Endothelial cell of umbilical vein (primary cell): ENCODE measurements around the gene PDK1. TPM values are rescaled to one million over a fixed set of nuclear protein-coding genes. Genes with fewer than 3 reads are reported as not detected.

Source experiments
- BruUV-seq: library from RNA; stranded (reverse); fragments of 400-500 nt; replicated peaks from 2 replicates; lab custom pipeline; 2021; lab: Mats Ljungman, UMichigan
- CTCF ChIA-PET: fragments of 300-600, 350-600 bp; sonication (Branson Sonifier 250); formaldehyde crosslinking; loops from one replicate; lab custom pipeline; 2021; ENCODE audit warnings: antibody characterized with exemption, inconsistent platforms; lab: Charles Lee
- POLR2A ChIA-PET: fragments of 300-600, 350-600 bp; sonication (Branson Sonifier 250); formaldehyde crosslinking; loops from one replicate; lab custom pipeline; 2021; ENCODE audit warnings: antibody characterized with exemption, inconsistent platforms; lab: Charles Lee
- DNase-seq: peaks from one replicate; pipeline ENCODE4 v3.0.0-alpha.2; 2011; ENCODE audit warnings: low read depth, low spot score
- FAIRE-seq: peaks from 2 replicates; lab custom pipeline; 2011; peaks lifted over from hg19 to GRCh38; lab: Jason Lieb, UNC
- H2AFZ ChIP-seq: 2 replicates; pipeline ENCODE4 v1.6.0; 2012; ENCODE audit warnings: low read depth, low read length, control low read depth, inconsistent platforms
- H3K27ac ChIP-seq: 2 replicates; pipeline ENCODE4 v1.5.1; 2011; ENCODE audit warnings: low read depth, mild to moderate bottlenecking, control low read depth, low read length, moderate library complexity; ENCODE audit not compliant: insufficient read depth
- H3K27me3 ChIP-seq, 2 experiments: 2 replicates each; pipeline versions ENCODE4 v1.6.0 to v1.6.1; 2011; ENCODE audit warnings: low read length in 2 of 2, mixed read lengths in 1 of 2; ENCODE audit not compliant: control insufficient read depth in 2 of 2, insufficient read depth in 2 of 2
- H3K36me3 ChIP-seq, 2 experiments: 2 replicates in 1 of 2; 3 replicates in 1 of 2; pipeline ENCODE4 v1.5.1; 2011; ENCODE audit warnings: low read length in 2 of 2, mild to moderate bottlenecking in 1 of 2, moderate library complexity in 1 of 2; ENCODE audit not compliant: control insufficient read depth in 2 of 2, insufficient read depth in 2 of 2; ENCODE audit errors: extremely low read depth in 1 of 2
- H3K4me1 ChIP-seq: 3 replicates; pipeline ENCODE4 v1.5.1; 2011; ENCODE audit warnings: mild to moderate bottlenecking, low read length; ENCODE audit not compliant: control insufficient read depth, insufficient read depth; ENCODE audit errors: extremely low read depth
- H3K4me2 ChIP-seq: 2 replicates; pipeline ENCODE4 v1.6.1; 2011; ENCODE audit warnings: low read length, control low read depth, mixed read lengths; ENCODE audit not compliant: insufficient read depth
- H3K4me3 ChIP-seq, 3 experiments: fragments of 200-600 bp in 1 of 3; sonication (generic), shearing (Covaris generic) in 1 of 3; replicated peaks in 1 of 3; 2 replicates each; pipeline ENCODE4 v1.5.1; 2011 to 2016; ENCODE audit warnings: control low read depth in 3 of 3, low read length in 3 of 3, mild to moderate bottlenecking in 2 of 3, inconsistent platforms in 1 of 3, low read depth in 1 of 3, moderate library complexity in 1 of 3; ENCODE audit not compliant: insufficient read depth in 1 of 3
- H3K79me2 ChIP-seq: 2 replicates; pipeline ENCODE4 v1.6.0; 2012; ENCODE audit warnings: low read length, inconsistent platforms; ENCODE audit not compliant: control insufficient read depth, insufficient read depth
- H3K9ac ChIP-seq: replicated peaks from 2 replicates; pipeline ENCODE3; 2011; ENCODE audit warnings: low read length, control low read depth; ENCODE audit not compliant: insufficient read depth; ENCODE audit errors: extremely low read depth
- H3K9me1 ChIP-seq: replicated peaks from 3 replicates; pipeline ENCODE4 v1.6.0; 2011; ENCODE audit warnings: mild to moderate bottlenecking, low read length; ENCODE audit not compliant: control insufficient read depth, insufficient read depth; ENCODE audit errors: extremely low read depth
- H3K9me3 ChIP-seq: replicated peaks from 2 replicates; pipeline ENCODE4 v1.5.1; 2012; ENCODE audit warnings: low read length, inconsistent platforms; ENCODE audit not compliant: control insufficient read depth, insufficient read depth
- H4K20me1 ChIP-seq: replicated peaks from 2 replicates; pipeline ENCODE3; 2011; ENCODE audit warnings: mild to moderate bottlenecking, low read length; ENCODE audit not compliant: control insufficient read depth, insufficient read depth; ENCODE audit errors: extremely low read depth
- EZH2 ChIP-seq: IDR thresholded peaks from 2 replicates; pipeline ENCODE4 v1.6.1; 2012; ENCODE audit warnings: borderline replicate concordance, low read depth, mild to moderate bottlenecking, moderate library complexity, low read length, inconsistent platforms; ENCODE audit not compliant: severe bottlenecking
- FOS ChIP-seq: IDR thresholded peaks from 2 replicates; pipeline ENCODE4 v1.6.1; 2011; ENCODE audit warnings: mild to moderate bottlenecking, low read length, moderate library complexity, borderline replicate concordance; ENCODE audit not compliant: insufficient read depth
- GATA2 ChIP-seq: IDR thresholded peaks from 2 replicates; pipeline ENCODE4 v1.7.0; 2011; ENCODE audit warnings: low read depth, mild to moderate bottlenecking, moderate library complexity, mixed read lengths, low read length; ENCODE audit not compliant: insufficient read length, insufficient read depth
- JUN ChIP-seq: IDR thresholded peaks from 2 replicates; pipeline ENCODE4 v1.6.1; 2011; ENCODE audit warnings: borderline replicate concordance, low read depth; ENCODE audit not compliant: insufficient read length, insufficient read depth
- MYC ChIP-seq: IDR thresholded peaks from one replicate; pipeline ENCODE4 v1.6.1; 2011; ENCODE audit warnings: mild to moderate bottlenecking, low read depth, low read length
- POLR2A ChIP-seq: IDR thresholded peaks from 2 replicates; pipeline ENCODE4 v1.6.1; 2012; ENCODE audit warnings: low read depth, mild to moderate bottlenecking, control low read depth, low read length
- POLR2AphosphoS5 ChIP-seq: IDR thresholded peaks from 2 replicates; pipeline ENCODE4 v1.6.1; 2012; ENCODE audit warnings: low read depth, mild to moderate bottlenecking, control low read depth, low read length, moderate library complexity; ENCODE audit not compliant: insufficient read depth
- dilution Hi-C: fragments of 300-500 bp; cut with MboI; formaldehyde crosslinking; loops from one replicate; pipeline ENCODE4 v1.15.0; 2019; ENCODE audit warnings: low sequenced_read_pairs; ENCODE audit not compliant: extremely low pct_ligation_motif_present
- intact Hi-C: fragments of 100-400 bp; cut with micrococcal nuclease; formaldehyde crosslinking; loops from one replicate; pipeline ENCODE4 v1.10.0; 2022
- polyA plus RNA-seq, 4 experiments: library from polyadenylated mRNA; depleted of rRNA in 3 of 4; stranded (reverse) in 3 of 4; unstranded in 1 of 4; fragments of >200 nt; gene quantifications; 2 replicates each; pipeline versions ENCODE4 v1.2.1 to v1.2.3, GENCODE V29; 2011 to 2012; ENCODE audit warnings: missing spikeins in 1 of 4
- total RNA-seq: library from RNA; stranded (reverse); gene quantifications from 2 replicates; pipeline ENCODE4 v1.2.3, GENCODE V29; 2021
- TF ChIP-seq, protein P1 (sequence below), 2 donors: IDR thresholded peaks; 1 replicate in 1 of 2; 2 replicates in 1 of 2; pipeline ENCODE4 v1.5.1; 2011; ENCODE audit warnings: low read length in 2 of 2, mild to moderate bottlenecking in 2 of 2, moderate library complexity in 2 of 2, control low read depth in 1 of 2, inconsistent platforms in 1 of 2, low read depth in 1 of 2; ENCODE audit not compliant: insufficient read depth in 1 of 2; ENCODE audit errors: extremely low read depth in 1 of 2
- TF ChIP-seq, protein P2 (sequence below): IDR thresholded peaks from 2 replicates; pipeline ENCODE4 v1.6.1; 2011; ENCODE audit not compliant: insufficient read depth, insufficient read length

The PDK1 gene
- total and polyA plus RNA-seq, 2 donors (not counting 3 experiments of a cell fraction or from before 2014, with no cell fraction given) = 3.7 to 16.9 TPM

DNA sequence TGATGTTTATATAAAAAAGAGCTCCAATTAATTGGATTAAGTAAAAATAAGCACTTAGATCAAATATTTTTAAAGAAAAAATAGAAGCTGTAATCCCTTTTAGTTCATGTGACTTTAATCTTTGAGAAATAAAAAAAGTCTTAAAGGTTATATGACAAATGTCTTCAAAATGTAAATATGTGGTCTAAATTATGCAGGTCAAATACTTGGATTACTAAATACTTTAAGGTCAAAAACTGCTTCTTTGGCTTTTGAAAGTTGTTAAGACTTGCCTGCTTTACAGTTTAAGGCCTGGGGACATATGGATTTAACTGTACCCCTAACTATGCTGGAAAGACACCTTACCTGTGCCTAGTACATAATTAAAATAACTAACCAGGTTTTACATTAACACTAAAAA lies 15.5 kb upstream of the PDK1 start:
- Histone ChIP-seq H3K4me1 (no peaks in the 10 kb centered on the region), H3K27me3 (no peaks in the 10 kb centered on the region), H3K9me3 (peaks cover 2% of the 10 kb centered on the region), H4K20me1 (no peaks in the 10 kb centered on the region), H3K36me3 (no peaks in the 10 kb centered on the region), H3K4me3 (no peak overlapping the region), H3K27ac (no peak overlapping the region), H3K4me2 (no peak overlapping the region), H3K9ac (no peak overlapping the region), H3K79me2 (no peaks in the 10 kb centered on the region), H2AFZ (no peak overlapping the region), H3K9me1 (no peaks in the 10 kb centered on the region)
- DNase-seq (no peak), FAIRE-seq (no peak)
- no TSS peak for BruUV-seq
- ChIA-PET POLR2A (no interaction called here), CTCF (interaction anchor here (0.6 kb wide), 1 partner anchor 413 kb away, joined by 3 read pairs; no protein-coding TSS in a partner anchor)
- dilution Hi-C loops = no loop called here
- intact Hi-C loops = no loop called here
- TF ChIP-seq GATA2 (no peak), EZH2 (no peak), JUN (no peak), FOS (no peak), POLR2A (no peak), MYC (no peak), POLR2AphosphoS5 (no peak)
- TF ChIP-seq, protein P1, sequence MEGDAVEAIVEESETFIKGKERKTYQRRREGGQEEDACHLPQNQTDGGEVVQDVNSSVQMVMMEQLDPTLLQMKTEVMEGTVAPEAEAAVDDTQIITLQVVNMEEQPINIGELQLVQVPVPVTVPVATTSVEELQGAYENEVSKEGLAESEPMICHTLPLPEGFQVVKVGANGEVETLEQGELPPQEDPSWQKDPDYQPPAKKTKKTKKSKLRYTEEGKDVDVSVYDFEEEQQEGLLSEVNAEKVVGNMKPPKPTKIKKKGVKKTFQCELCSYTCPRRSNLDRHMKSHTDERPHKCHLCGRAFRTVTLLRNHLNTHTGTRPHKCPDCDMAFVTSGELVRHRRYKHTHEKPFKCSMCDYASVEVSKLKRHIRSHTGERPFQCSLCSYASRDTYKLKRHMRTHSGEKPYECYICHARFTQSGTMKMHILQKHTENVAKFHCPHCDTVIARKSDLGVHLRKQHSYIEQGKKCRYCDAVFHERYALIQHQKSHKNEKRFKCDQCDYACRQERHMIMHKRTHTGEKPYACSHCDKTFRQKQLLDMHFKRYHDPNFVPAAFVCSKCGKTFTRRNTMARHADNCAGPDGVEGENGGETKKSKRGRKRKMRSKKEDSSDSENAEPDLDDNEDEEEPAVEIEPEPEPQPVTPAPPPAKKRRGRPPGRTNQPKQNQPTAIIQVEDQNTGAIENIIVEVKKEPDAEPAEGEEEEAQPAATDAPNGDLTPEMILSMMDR (IDR thresholded peaks at IDR 0.05; ENCODE audit: extremely low read depth in 1 of 2, insufficient read depth in 1 of 2, low read depth in 1 of 2, low read length in 2 of 2) = no peak
- TF ChIP-seq, protein P2, sequence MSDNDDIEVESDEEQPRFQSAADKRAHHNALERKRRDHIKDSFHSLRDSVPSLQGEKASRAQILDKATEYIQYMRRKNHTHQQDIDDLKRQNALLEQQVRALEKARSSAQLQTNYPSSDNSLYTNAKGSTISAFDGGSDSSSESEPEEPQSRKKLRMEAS = no peak
